B cell (primary cell): ENCODE data around the gene SPP1. TPM values are rescaled to one million over a fixed set of nuclear protein-coding genes. Genes with fewer than 3 reads are reported as not detected.
"Not testable (repeated sequence)": the region's sequence is repeated elsewhere in the genome, so short reads cannot be mapped to it uniquely, and the experiment has no call there.

ENCODE experiments used
- ATAC-seq: fragments of 200-7000 bp; cut with Tn5 transposase; one replicate; pipeline ENCODE4 v1.10.0; 2021; ENCODE audit warnings: low read depth, mild to moderate bottlenecking, moderate number of reproducible peaks, moderate library complexity
- CTCF ChIA-PET: fragments of 350-600 bp; sonication (Branson Sonifier 250); formaldehyde crosslinking; loops from one replicate; lab custom pipeline; 2021; ENCODE audit warnings: antibody characterized with exemption, inconsistent platforms; lab: Charles Lee
- POLR2A ChIA-PET: fragments of 350-600 bp; sonication (Branson Sonifier 250); formaldehyde crosslinking; loops from one replicate; lab custom pipeline; 2021; ENCODE audit warnings: antibody characterized with exemption; lab: Charles Lee
- DNase-seq: peaks from one replicate; pipeline ENCODE4 v3.0.0; 2013
- H2AFZ ChIP-seq: 2 replicates; pipeline ENCODE4 v1.6.1; 2012; ENCODE audit warnings: mild to moderate bottlenecking, low read depth, low read length; ENCODE audit not compliant: insufficient read depth, poor library complexity, severe bottlenecking
- H3K27ac ChIP-seq, 2 donors: 1 replicate in 1 of 2; 2 replicates in 1 of 2; pipeline ENCODE4 v1.5.1; 2012 to 2013; ENCODE audit warnings: low read length in 2 of 2, mild to moderate bottlenecking in 2 of 2, moderate library complexity in 1 of 2
- H3K27me3 ChIP-seq, 4 experiments: fragments of 200-600 bp in 1 of 4; sonication (generic) in 1 of 4; replicated peaks in 1 of 4; 1 replicate in 2 of 4; 2 replicates in 2 of 4; pipeline versions ENCODE4 v1.6.1 to v1.7.0; 2013 to 2016; ENCODE audit warnings: low read length in 3 of 4, mild to moderate bottlenecking in 2 of 4, mixed read lengths in 1 of 4, moderate library complexity in 1 of 4; ENCODE audit not compliant: insufficient read depth in 4 of 4, control insufficient read depth in 3 of 4; ENCODE audit errors: control extremely low read depth in 1 of 4
- H3K36me3 ChIP-seq, 2 experiments: replicated peaks in 1 of 2; 1 replicate in 1 of 2; 2 replicates in 1 of 2; pipeline versions ENCODE4 v1.6.1 to v1.7.1; 2013; ENCODE audit warnings: low read length in 1 of 2; ENCODE audit not compliant: insufficient read depth in 2 of 2, control insufficient read depth in 1 of 2; ENCODE audit errors: control extremely low read depth in 1 of 2, extremely low read depth in 1 of 2
- H3K4me1 ChIP-seq, 2 donors: fragments of 200-600 bp in 1 of 2; sonication (generic) in 1 of 2; 1 replicate in 1 of 2; 2 replicates in 1 of 2; pipeline versions ENCODE4 v1.5.1 to v1.6.1; 2013 to 2017; ENCODE audit warnings: low read length in 2 of 2; ENCODE audit not compliant: control insufficient read depth in 2 of 2, insufficient read depth in 2 of 2
- H3K4me2 ChIP-seq: replicated peaks from 2 replicates; pipeline ENCODE3; 2012; ENCODE audit warnings: mild to moderate bottlenecking, low read depth, low read length; ENCODE audit not compliant: poor library complexity, severe bottlenecking
- H3K4me3 ChIP-seq, 5 experiments: fragments of 200-600 bp in 1 of 5; sonication (generic) in 1 of 5; 1 replicate in 3 of 5; 2 replicates in 2 of 5; pipeline versions ENCODE4 v1.5.1 to v1.7.0; 2011 to 2016; ENCODE audit warnings: low read length in 4 of 5, mild to moderate bottlenecking in 4 of 5, low read depth in 2 of 5, control low read depth in 1 of 5, moderate library complexity in 1 of 5; ENCODE audit not compliant: insufficient read depth in 1 of 5; ENCODE audit errors: control extremely low read depth in 1 of 5, extremely low read depth in 1 of 5
- H3K79me2 ChIP-seq: fragments of 200-600 bp; sonication (generic); one replicate; pipeline ENCODE4 v1.6.0; 2016; ENCODE audit warnings: low read length; ENCODE audit not compliant: control insufficient read depth, insufficient read depth
- H3K9ac ChIP-seq: fragments of 200-600 bp; sonication (generic); 2 replicates; pipeline ENCODE4 v1.6.1; 2017; ENCODE audit warnings: mild to moderate bottlenecking, low read length, moderate library complexity
- H3K9me3 ChIP-seq, 3 donors: one replicate each; pipeline versions ENCODE4 v1.6.1 to v1.7.1; 2013; ENCODE audit warnings: low read length in 2 of 3; ENCODE audit not compliant: control insufficient read depth in 2 of 3, insufficient read depth in 1 of 3; ENCODE audit errors: control extremely low read depth in 1 of 3
- H4K20me1 ChIP-seq: 2 replicates; pipeline ENCODE4 v1.6.0; 2012; ENCODE audit warnings: mild to moderate bottlenecking, low read length; ENCODE audit not compliant: insufficient read depth, control insufficient read depth, poor library complexity, severe bottlenecking
- H3K27ac Mint-ChIP-seq: one replicate; pipeline ENCODE4 v1.8.0; 2021; ENCODE audit warnings: mixed read lengths
- H3K27me3 Mint-ChIP-seq: one replicate; pipeline ENCODE4 v1.8.0; 2021; ENCODE audit warnings: mixed read lengths
- H3K4me1 Mint-ChIP-seq: one replicate; pipeline ENCODE4 v1.8.0; 2021; ENCODE audit warnings: mixed read lengths
- H3K4me3 Mint-ChIP-seq: one replicate; pipeline ENCODE4 v1.8.0; 2021; ENCODE audit warnings: mixed read lengths
- H3K9me3 Mint-ChIP-seq: one replicate; pipeline ENCODE4 v1.8.0; 2022; ENCODE audit warnings: mixed read lengths; ENCODE audit not compliant: insufficient read depth
- CTCF ChIP-seq: fragments of 200-600 bp; IDR thresholded peaks from one replicate; pipeline ENCODE4 v1.8.0; 2022; ENCODE audit warnings: antibody characterized with exemption, mild to moderate bottlenecking
- EZH2 ChIP-seq: IDR thresholded peaks from 2 replicates; pipeline ENCODE4 v1.6.1; 2012; ENCODE audit warnings: borderline replicate concordance, low read depth, mild to moderate bottlenecking, moderate library complexity, low read length; ENCODE audit not compliant: insufficient read depth, poor library complexity, severe bottlenecking
- WGBS: methylation state at CpG from one replicate; pipeline ENCODE4 v1.1.5; 2013; ENCODE audit warnings: missing lambda C conversion rate; ENCODE audit not compliant: insufficient coverage; 5-methylcytosine and 5-hydroxymethylcytosine counted together
- intact Hi-C: fragments of 100-400 bp; cut with micrococcal nuclease; formaldehyde crosslinking; loops from one replicate; pipeline ENCODE4 v1.10.0; 2022
- polyA plus RNA-seq: library from polyadenylated mRNA; depleted of rRNA; stranded (reverse); fragments of >200 nt; gene quantifications from 2 replicates; pipeline ENCODE4 v1.2.3, GENCODE V29; 2012
- total RNA-seq, 2 donors: library from RNA; stranded (reverse); fragments of 120-200 nt in 1 of 2; gene quantifications; 1 replicate in 1 of 2; 2 replicates in 1 of 2; pipeline versions ENCODE4 v1.2.3 to v1.2.4, GENCODE V29; 2013 to 2022

Gene SPP1
- total and polyA plus RNA-seq, 2 donors (not counting 1 experiment from before 2014, with no cell fraction given): not detected

GRCh38 chr4:87939978-87940690, 35.4 kb upstream of the SPP1 start:
- DNase-seq: no peak
- intact Hi-C loops: no loop called here

GRCh38 chr4:87940809-87941208, 34.7 kb upstream of the SPP1 start:
- H3K9me3 ChIP-seq, DNase-seq, H3K79me2 ChIP-seq, H3K27ac Mint-ChIP-seq, H3K9me3 Mint-ChIP-seq, H3K4me1 ChIP-seq, H4K20me1 ChIP-seq, H3K27me3 ChIP-seq, H3K4me2 ChIP-seq, H3K4me3 Mint-ChIP-seq, H3K36me3 ChIP-seq, intact Hi-C loops, ATAC-seq, H3K27ac ChIP-seq, H2AFZ ChIP-seq, H3K27me3 Mint-ChIP-seq, H3K4me1 Mint-ChIP-seq, H3K9ac ChIP-seq, POLR2A ChIA-PET, H3K4me3 ChIP-seq: not testable (repeated sequence)
- WGBS: 84% methylated on average over 2 of the region's 2 CpGs
- CTCF ChIA-PET: interaction anchor here (0.7 to 1.5 kb wide), 2 partner anchors 33 to 73 kb away, joined by 3 to 5 read pairs; no protein-coding TSS in a partner anchor

More at GRCh38 chr4:87939978-87940690, 35.4 kb upstream of the SPP1 start:
- Histone ChIP-seq H3K27ac (no peak overlapping the region), H4K20me1 (no peaks in the 10 kb centered on the region), H3K27me3 (no peaks in the 10 kb centered on the region), H3K36me3 (no peaks in the 10 kb centered on the region), H3K9ac (no peak overlapping the region), H3K4me1 (no peaks in the 10 kb centered on the region), H3K4me2 (no peak overlapping the region), H3K79me2 (no peaks in the 10 kb centered on the region), H2AFZ (no peak overlapping the region), H3K9me3 (no peaks in the 10 kb centered on the region), H3K4me3 (no peak overlapping the region)
- Mint-ChIP-seq H3K27me3 (no peaks in the 10 kb centered on the region), H3K4me3 (no peak overlapping the region), H3K27ac (no peak overlapping the region), H3K4me1 (no peaks in the 10 kb centered on the region), H3K9me3 (no peaks in the 10 kb centered on the region)
- no CpG with 5 or more reads among the region's 2 CpGs for WGBS
- TF ChIP-seq EZH2: no peak
- TF ChIP-seq CTCF: no peak
- CTCF ChIA-PET: interaction anchor here (0.7 to 1.5 kb wide), 2 partner anchors 34 to 73 kb away, joined by 3 to 5 read pairs; no protein-coding TSS in a partner anchor
- POLR2A ChIA-PET: no interaction called here
- ATAC-seq: no peak
